CD14-positive monocyte (primary cell): ENCODE measurements around the gene MDGA2. TPM values are rescaled to one million over a fixed set of nuclear protein-coding genes. Genes with fewer than 3 reads are reported as not detected.

ENCODE experiments used
- DNase-seq, 3 donors: peaks; one replicate each; pipeline ENCODE4 v3.0.0-alpha.2; 2011 to 2022
- H2AFZ ChIP-seq: 2 replicates; pipeline ENCODE4 v1.6.0; 2012; ENCODE audit warnings: mild to moderate bottlenecking, low read depth, low read length, inconsistent platforms; ENCODE audit not compliant: insufficient read depth, poor library complexity, severe bottlenecking
- H3K27ac ChIP-seq, 2 donors: 1 replicate in 1 of 2; 2 replicates in 1 of 2; pipeline ENCODE4 v1.5.1; 2012 to 2013; ENCODE audit warnings: low read length in 2 of 2, control low read depth in 1 of 2, inconsistent platforms in 1 of 2, low read depth in 1 of 2, mild to moderate bottlenecking in 1 of 2
- H3K27me3 ChIP-seq, 2 donors: one replicate each; pipeline versions ENCODE4 v1.6.0 to v1.6.1; 2011 to 2013; ENCODE audit warnings: low read length in 2 of 2; ENCODE audit not compliant: control insufficient read depth in 2 of 2, insufficient read depth in 2 of 2
- H3K36me3 ChIP-seq, 2 donors: replicated peaks in 1 of 2; 1 replicate in 1 of 2; 2 replicates in 1 of 2; pipeline versions ENCODE4 v1.5.1 to v1.6.1; 2012 to 2013; ENCODE audit warnings: low read length in 2 of 2, control low read depth in 1 of 2, inconsistent platforms in 1 of 2, mild to moderate bottlenecking in 1 of 2; ENCODE audit not compliant: insufficient read depth in 2 of 2, control insufficient read depth in 1 of 2
- H3K4me1 ChIP-seq, 2 donors: 1 replicate in 1 of 2; 2 replicates in 1 of 2; pipeline versions ENCODE4 v1.5.1 to v1.6.1; 2012 to 2013; ENCODE audit warnings: low read length in 2 of 2, control low read depth in 1 of 2, inconsistent platforms in 1 of 2, mild to moderate bottlenecking in 1 of 2, moderate library complexity in 1 of 2; ENCODE audit not compliant: insufficient read depth in 2 of 2, control insufficient read depth in 1 of 2
- H3K4me2 ChIP-seq: replicated peaks from 2 replicates; pipeline ENCODE3; 2012; ENCODE audit warnings: low read length, moderate library complexity, mild to moderate bottlenecking; ENCODE audit not compliant: poor library complexity, severe bottlenecking; ENCODE audit errors: extremely low read depth
- H3K4me3 ChIP-seq, 3 experiments: fragments of 200-600 bp in 1 of 3; sonication (generic) in 1 of 3; replicated peaks in 1 of 3; 1 replicate in 2 of 3; 2 replicates in 1 of 3; pipeline ENCODE4 v1.5.1; 2011 to 2013; ENCODE audit warnings: low read length in 3 of 3, mild to moderate bottlenecking in 3 of 3, control low read depth in 2 of 3, low read depth in 2 of 3, inconsistent platforms in 1 of 3, moderate library complexity in 1 of 3
- H3K79me2 ChIP-seq: 2 replicates; pipeline ENCODE4 v1.6.0; 2012; ENCODE audit warnings: mild to moderate bottlenecking, control low read depth, inconsistent platforms, low read length, moderate library complexity; ENCODE audit not compliant: insufficient read depth
- H3K9ac ChIP-seq: 2 replicates; pipeline ENCODE4 v1.6.0; 2017; ENCODE audit warnings: low read length, mild to moderate bottlenecking; ENCODE audit not compliant: insufficient read depth, poor library complexity, severe bottlenecking
- H3K9me3 ChIP-seq, 2 donors: replicated peaks in 1 of 2; 1 replicate in 1 of 2; 2 replicates in 1 of 2; pipeline versions ENCODE4 v1.5.1 to v1.6.1; 2012 to 2013; ENCODE audit warnings: low read length in 2 of 2, control low read depth in 1 of 2; ENCODE audit not compliant: control insufficient read depth in 1 of 2, insufficient read depth in 1 of 2
- H4K20me1 ChIP-seq: 2 replicates; pipeline ENCODE4 v1.6.0; 2012; ENCODE audit warnings: mild to moderate bottlenecking, low read length, control low read depth, moderate library complexity; ENCODE audit not compliant: insufficient read depth
- H3K27ac Mint-ChIP-seq, 7 donors: one replicate each; pipeline ENCODE4 v1.8.0; 2020; ENCODE audit warnings: mild to moderate bottlenecking in 7 of 7, mixed read lengths in 7 of 7, moderate library complexity in 6 of 7, inconsistent platforms in 2 of 7
- H3K27me3 Mint-ChIP-seq, 3 donors: one replicate each; pipeline ENCODE4 v1.8.0; 2021 to 2022; ENCODE audit warnings: low read depth in 3 of 3, mild to moderate bottlenecking in 3 of 3, mixed read lengths in 3 of 3, moderate library complexity in 3 of 3, inconsistent platforms in 1 of 3
- H3K36me3 Mint-ChIP-seq, 2 donors: one replicate each; pipeline ENCODE4 v1.8.0; 2020; ENCODE audit warnings: mixed read lengths in 2 of 2, inconsistent platforms in 1 of 2, mild to moderate bottlenecking in 1 of 2
- H3K4me1 Mint-ChIP-seq: one replicate; pipeline ENCODE4 v1.8.0; 2020; ENCODE audit warnings: mild to moderate bottlenecking, mixed read lengths
- H3K4me3 Mint-ChIP-seq, 2 donors: one replicate each; pipeline ENCODE4 v1.8.0; 2020; ENCODE audit warnings: mild to moderate bottlenecking in 2 of 2, mixed read lengths in 2 of 2, moderate library complexity in 1 of 2
- H3K9me3 Mint-ChIP-seq, 7 donors: one replicate each; pipeline ENCODE4 v1.8.0; 2020 to 2022; ENCODE audit warnings: mixed read lengths in 7 of 7, mild to moderate bottlenecking in 6 of 7, moderate library complexity in 6 of 7, inconsistent platforms in 2 of 7
- WGBS: methylation state at CpG from one replicate; pipeline ENCODE4 v1.1.5; 2013; ENCODE audit warnings: missing lambda C conversion rate; ENCODE audit not compliant: insufficient coverage; 5-methylcytosine and 5-hydroxymethylcytosine counted together
- intact Hi-C, 2 donors: fragments of 100-400 bp; cut with micrococcal nuclease; formaldehyde crosslinking; loops; one replicate each; pipeline versions ENCODE4 v1.15.0 to v1.15.1; 2023
- polyA plus RNA-seq, 3 donors: library from polyadenylated mRNA; depleted of rRNA in 1 of 3; unstranded in 2 of 3; stranded (reverse) in 1 of 3; fragments of 300-500 nt in 2 of 3; fragments of >200 nt in 1 of 3; fragmentation: Illumina TruSeq in 2 of 3; gene quantifications; 1 replicate in 2 of 3; 2 replicates in 1 of 3; pipeline ENCODE4 v1.2.3, GENCODE V29; 2012 to 2021
- TF ChIP-seq, protein P1 (sequence below): fragments of 200-600 bp; IDR thresholded peaks from one replicate; pipeline ENCODE4 v1.8.0; 2022; ENCODE audit warnings: antibody characterized with exemption, mild to moderate bottlenecking

MDGA2 gene
- polyA plus RNA-seq, 3 donors = not detected

DNA sequence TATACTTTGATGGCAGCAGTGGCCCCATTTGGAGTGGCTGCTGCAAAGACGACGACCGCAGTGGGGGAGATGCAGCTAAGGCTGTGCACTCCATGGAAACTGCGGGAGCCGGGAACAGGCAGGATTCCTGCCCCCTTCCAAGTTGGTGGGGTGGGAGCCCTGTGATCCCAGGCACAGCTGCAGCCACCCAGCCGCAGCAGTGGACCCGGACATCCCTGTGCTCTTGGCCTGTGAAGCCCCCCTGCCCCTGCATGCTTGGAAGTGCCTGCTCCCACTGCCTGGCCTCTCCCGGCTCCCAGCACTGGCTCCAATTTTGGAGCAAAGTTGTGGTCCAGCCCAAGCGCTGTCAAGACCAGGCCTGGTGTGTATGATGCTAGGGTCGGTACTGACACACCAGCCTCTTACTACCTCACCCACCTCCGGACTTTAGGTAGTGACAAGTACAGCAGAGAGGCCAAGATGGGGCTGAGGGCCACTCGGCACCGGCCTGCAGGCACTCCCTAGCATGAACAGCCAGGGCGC, 521.1 kb downstream of the MDGA2 start:
- Histone ChIP-seq H3K79me2 (no peaks in the 10 kb centered on the region), H3K4me1 (no peaks in the 10 kb centered on the region), H3K9me3 (peaks cover 10 to 21% of the 10 kb centered on the region in 2 donors), H3K27ac (no peak overlapping the region), H2AFZ (no peak overlapping the region), H3K27me3 (no peaks in the 10 kb centered on the region), H3K36me3 (no peaks in the 10 kb centered on the region), H4K20me1 (no peaks in the 10 kb centered on the region), H3K4me3 (no peak overlapping the region), H3K4me2 (no peak overlapping the region), H3K9ac (no peak overlapping the region)
- TF ChIP-seq, protein P1, sequence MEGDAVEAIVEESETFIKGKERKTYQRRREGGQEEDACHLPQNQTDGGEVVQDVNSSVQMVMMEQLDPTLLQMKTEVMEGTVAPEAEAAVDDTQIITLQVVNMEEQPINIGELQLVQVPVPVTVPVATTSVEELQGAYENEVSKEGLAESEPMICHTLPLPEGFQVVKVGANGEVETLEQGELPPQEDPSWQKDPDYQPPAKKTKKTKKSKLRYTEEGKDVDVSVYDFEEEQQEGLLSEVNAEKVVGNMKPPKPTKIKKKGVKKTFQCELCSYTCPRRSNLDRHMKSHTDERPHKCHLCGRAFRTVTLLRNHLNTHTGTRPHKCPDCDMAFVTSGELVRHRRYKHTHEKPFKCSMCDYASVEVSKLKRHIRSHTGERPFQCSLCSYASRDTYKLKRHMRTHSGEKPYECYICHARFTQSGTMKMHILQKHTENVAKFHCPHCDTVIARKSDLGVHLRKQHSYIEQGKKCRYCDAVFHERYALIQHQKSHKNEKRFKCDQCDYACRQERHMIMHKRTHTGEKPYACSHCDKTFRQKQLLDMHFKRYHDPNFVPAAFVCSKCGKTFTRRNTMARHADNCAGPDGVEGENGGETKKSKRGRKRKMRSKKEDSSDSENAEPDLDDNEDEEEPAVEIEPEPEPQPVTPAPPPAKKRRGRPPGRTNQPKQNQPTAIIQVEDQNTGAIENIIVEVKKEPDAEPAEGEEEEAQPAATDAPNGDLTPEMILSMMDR = no peak
- WGBS = 94% methylated on average over 10 of the region's 14 CpGs
- Mint-ChIP-seq H3K9me3 (peaks cover 6 to 28% (median 15%) of the 10 kb centered on the region in 7 donors), H3K27me3 (no peaks in the 10 kb centered on the region), H3K4me3 (no peak overlapping the region), H3K27ac (no peak overlapping the region), H3K36me3 (no peaks in the 10 kb centered on the region), H3K4me1 (no peaks in the 10 kb centered on the region)
- no peak for DNase-seq
- intact Hi-C loops = no loop called here

DNA sequence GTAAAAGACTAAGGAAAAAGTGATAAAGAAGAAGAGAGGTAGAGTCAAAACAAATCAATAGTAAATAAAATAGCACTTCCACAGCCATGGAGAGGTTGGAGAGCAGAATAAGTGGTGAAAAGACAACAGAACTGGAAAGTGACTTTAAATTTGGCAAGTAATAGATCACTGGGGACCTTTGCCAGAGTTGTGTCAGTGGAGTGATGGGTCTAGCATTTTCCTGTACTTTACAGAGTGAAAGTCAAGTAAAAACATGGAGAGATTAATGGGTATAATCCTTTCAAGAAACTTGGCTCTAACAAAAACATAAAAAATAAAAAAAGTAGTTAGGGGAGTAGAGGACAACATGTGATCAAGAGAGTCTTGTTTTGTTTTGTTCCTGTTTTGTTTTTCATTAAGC, 521.7 kb downstream of the MDGA2 start:
- no peaks in the 10 kb centered on the region for H3K36me3 Mint-ChIP-seq
- no peak overlapping the region for H3K27ac Mint-ChIP-seq
- H3K36me3 ChIP-seq = no peaks in the 10 kb centered on the region
- H3K27me3 Mint-ChIP-seq = no peaks in the 10 kb centered on the region
- no peaks in the 10 kb centered on the region for H3K4me1 Mint-ChIP-seq
- no peaks in the 10 kb centered on the region for H3K79me2 ChIP-seq
- no peak overlapping the region for H3K4me3 ChIP-seq
- peaks cover 10 to 21% of the 10 kb centered on the region in 2 donors for H3K9me3 ChIP-seq
- peaks cover 6 to 26% (median 17%) of the 10 kb centered on the region in 7 donors for H3K9me3 Mint-ChIP-seq
- no peaks in the 10 kb centered on the region for H3K27me3 ChIP-seq
- no peaks in the 10 kb centered on the region for H3K4me1 ChIP-seq
- H3K4me2 ChIP-seq = no peak overlapping the region
- H4K20me1 ChIP-seq = no peaks in the 10 kb centered on the region
- DNase-seq = no peak
- no peak overlapping the region for H2AFZ ChIP-seq
- H3K4me3 Mint-ChIP-seq = no peak overlapping the region
- H3K27ac ChIP-seq = no peak overlapping the region
- intact Hi-C loops = no loop called here
- TF ChIP-seq, protein P1 = no peak
- no peak overlapping the region for H3K9ac ChIP-seq
